GM12864 (cell line): Measurements from ENCODE around the gene ZKSCAN4.
A peak's percentile ranks its signal among the peaks of the same experiment; 100 is the strongest.

ENCODE experiments used
- DNase-seq: peaks from one replicate; pipeline ENCODE4 v3.0.0-alpha.2; 2011; ENCODE audit warnings: low read depth
- H3K4me3 ChIP-seq: 2 replicates; pipeline ENCODE4 v1.5.1; 2011; ENCODE audit warnings: mild to moderate bottlenecking, low read depth, low read length, control low read depth
- CTCF ChIP-seq: IDR thresholded peaks from 2 replicates; pipeline ENCODE4 v1.5.1; 2011; ENCODE audit warnings: low read depth, mild to moderate bottlenecking, moderate library complexity, low read length, control low read depth, inconsistent platforms; ENCODE audit errors: missing control alignments

The ZKSCAN4 gene

GRCh38 chr6:28250747-28251146 lies 1.3 kb downstream of the ZKSCAN4 start:
- peak overlapping the region; percentile 82; the same call in 1 of the 2 replicates for H3K4me3 ChIP-seq
- TF ChIP-seq CTCF: no peak
- DNase-seq: no peak

- TF ChIP-seq CTCF: no peak
- H3K4me3 ChIP-seq: no peak overlapping the region
- DNase-seq: no peak
Observed at GRCh38 chr6:28248916-28249315, 3.2 kb downstream of the ZKSCAN4 start.

- no peak overlapping the region for H3K4me3 ChIP-seq
- TF ChIP-seq CTCF: no peak
- no peak for DNase-seq
Observed at GRCh38 chr6:28245206-28245941, 6.7 kb downstream of the ZKSCAN4 start.

GRCh38 chr6:28243946-28244345 lies 8.1 kb downstream of the ZKSCAN4 start:
- no peak overlapping the region for H3K4me3 ChIP-seq
- no peak for DNase-seq

GRCh38 chr6:28240471-28240870 lies 11.6 kb downstream of the ZKSCAN4 start:
- no peak for DNase-seq
- no peak overlapping the region for H3K4me3 ChIP-seq
- no peak for TF ChIP-seq CTCF

More at GRCh38 chr6:28243946-28244345, 8.1 kb downstream of the ZKSCAN4 start:
- no peak for TF ChIP-seq CTCF

- H3K4me3 ChIP-seq: no peak overlapping the region
- no peak for DNase-seq
- TF ChIP-seq CTCF: no peak
Observed at GRCh38 chr6:28239636-28240035, 12.4 kb downstream of the ZKSCAN4 start.

GRCh38 chr6:28235912-28236452 lies 16.1 kb downstream of the ZKSCAN4 start:
- no peak overlapping the region for H3K4me3 ChIP-seq
- DNase-seq: no peak
- no peak for TF ChIP-seq CTCF
